Thymus (tissue), 11 donors: ENCODE measurements around the gene USP15. TPM values are rescaled to one million over a fixed set of nuclear protein-coding genes. Genes with fewer than 3 reads are reported as not detected.
"Not testable (repeated sequence)": the region's sequence is repeated elsewhere in the genome, so short reads cannot be mapped to it uniquely, and the experiment has no call there.

Experiments
- DNase-seq, 9 donors: peaks; one replicate each; pipeline ENCODE4 v3.0.0-alpha.2; 2013; ENCODE audit warnings: low spot score in 9 of 9, low read depth in 6 of 9, missing footprints in 1 of 9
- H3K27ac ChIP-seq, 2 donors: one replicate each; pipeline ENCODE4 v1.5.1; 2013; ENCODE audit warnings: control low read depth in 1 of 2, low read depth in 1 of 2, low read length in 1 of 2, mild to moderate bottlenecking in 1 of 2, moderate library complexity in 1 of 2
- H3K27me3 ChIP-seq, 2 donors: one replicate each; pipeline ENCODE4 v1.5.1; 2013; ENCODE audit warnings: low read length in 1 of 2; ENCODE audit not compliant: control insufficient read depth in 2 of 2, insufficient read depth in 1 of 2
- H3K36me3 ChIP-seq, 2 donors: one replicate each; pipeline ENCODE4 v1.5.1; 2013; ENCODE audit warnings: low read length in 1 of 2, mild to moderate bottlenecking in 1 of 2, moderate library complexity in 1 of 2; ENCODE audit not compliant: control insufficient read depth in 2 of 2, insufficient read depth in 2 of 2
- H3K4me1 ChIP-seq, 2 donors: one replicate each; pipeline ENCODE4 v1.5.1; 2013; ENCODE audit warnings: low read length in 2 of 2; ENCODE audit not compliant: control insufficient read depth in 2 of 2, insufficient read depth in 2 of 2
- H3K4me3 ChIP-seq, 2 donors: one replicate each; pipeline ENCODE4 v1.5.1; 2013; ENCODE audit warnings: low read length in 2 of 2, control low read depth in 1 of 2, mild to moderate bottlenecking in 1 of 2
- H3K9me3 ChIP-seq, 2 donors: one replicate each; pipeline ENCODE4 v1.5.1; 2013; ENCODE audit warnings: low read length in 1 of 2, mild to moderate bottlenecking in 1 of 2; ENCODE audit not compliant: control insufficient read depth in 2 of 2, insufficient read depth in 1 of 2
- WGBS: extraction: QIAGEN DNeasy Blood & Tissue Kit; methylation state at CpG from one replicate; pipeline ENCODE4 v1.1.7; 2013; 5-methylcytosine and 5-hydroxymethylcytosine counted together
- polyA plus RNA-seq: library from polyadenylated mRNA; stranded (reverse); fragments of 200-250 nt; gene quantifications from one replicate; pipeline ENCODE4 v1.2.3, GENCODE V29; 2013
- total RNA-seq: library from RNA; stranded (reverse); fragments of 120-200 nt; gene quantifications from one replicate; pipeline ENCODE4 v1.2.4, GENCODE V29; 2013
- donor health status: healthy.

USP15 gene
- total and polyA plus RNA-seq, 2 donors = 108 to 201 TPM

DNA sequence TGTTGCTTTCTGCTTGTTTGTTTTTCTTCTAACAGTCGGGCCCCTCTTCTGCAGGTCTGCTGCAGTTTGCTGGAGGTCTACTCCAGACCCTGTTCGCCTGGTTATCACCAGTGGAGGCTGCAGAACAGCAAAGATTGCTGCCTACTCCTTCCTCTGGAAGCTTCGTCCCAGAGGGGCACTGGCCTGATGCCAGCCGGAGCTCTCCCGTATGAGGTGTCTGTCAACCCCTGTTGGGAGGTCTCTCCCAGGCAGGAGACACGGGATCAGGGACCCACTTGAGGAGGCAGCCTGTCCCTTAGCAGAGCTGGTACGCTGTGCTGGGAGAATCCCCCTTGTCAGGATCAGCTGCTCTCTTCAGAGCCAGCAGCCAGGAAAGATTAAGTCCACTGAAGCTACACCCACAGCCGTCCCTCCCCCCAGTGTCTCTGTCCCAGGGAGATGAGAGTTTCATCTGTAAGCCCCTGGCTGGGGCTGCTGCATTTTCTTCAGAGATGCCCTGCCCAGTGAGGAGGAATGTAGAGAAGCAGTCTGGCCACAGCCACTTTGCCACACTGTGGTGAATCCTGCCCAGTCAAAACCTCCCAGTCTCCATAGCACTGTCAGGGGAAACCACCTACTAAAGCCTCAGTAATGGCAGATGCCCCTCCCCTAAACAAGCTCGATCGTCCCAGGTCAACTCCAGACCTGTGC lies 82.6 kb downstream of the USP15 start:
- H3K36me3 ChIP-seq = peaks cover 27 to 46% of the 10 kb centered on the region in 2 donors
- WGBS = 97% methylated on average over 10 of the region's 10 CpGs
- not testable (repeated sequence) for H3K4me3 ChIP-seq, H3K4me1 ChIP-seq, H3K27ac ChIP-seq, DNase-seq, H3K9me3 ChIP-seq, H3K27me3 ChIP-seq

DNA sequence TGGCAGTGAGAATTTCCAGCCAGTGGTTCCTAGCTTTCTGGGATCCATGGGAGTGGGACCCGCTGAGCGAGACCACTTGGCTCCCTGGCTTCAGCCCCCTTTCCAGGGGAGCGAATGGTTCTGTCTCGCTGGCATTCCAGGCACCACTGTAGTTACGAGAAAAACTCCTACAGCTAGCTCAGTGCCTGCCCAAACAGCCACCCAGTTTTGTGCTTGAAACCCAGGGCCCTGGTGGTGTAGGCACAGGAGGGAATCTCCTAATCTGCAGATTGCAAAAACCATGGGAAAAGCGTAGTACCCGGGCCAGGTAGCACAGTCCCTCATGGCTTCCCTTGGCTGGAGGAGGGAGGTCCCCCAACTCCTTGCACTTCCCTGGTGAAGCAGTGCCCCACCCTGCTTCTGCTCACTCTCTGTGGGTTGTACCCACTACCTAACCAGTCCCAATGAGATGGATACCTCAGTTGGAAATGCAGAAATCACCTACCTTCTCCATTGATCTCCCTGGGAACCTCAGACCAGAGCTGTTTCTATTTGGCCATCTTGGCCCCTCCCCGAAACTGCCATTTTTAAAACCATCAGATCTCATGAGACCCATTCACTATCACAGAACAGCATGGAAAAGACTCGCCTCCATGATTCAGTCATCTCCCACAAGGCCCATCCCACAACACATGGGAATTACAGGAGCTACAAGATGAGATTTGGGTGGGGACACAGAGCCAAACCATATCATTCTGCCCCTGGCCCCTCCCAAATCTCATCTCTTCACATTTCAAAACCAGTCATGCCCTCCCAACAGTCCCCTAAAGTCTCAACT lies 83.3 kb downstream of the USP15 start:
- DNase-seq, H3K9me3 ChIP-seq, H3K27me3 ChIP-seq, H3K4me3 ChIP-seq, H3K27ac ChIP-seq, H3K4me1 ChIP-seq: not testable (repeated sequence)
- peaks cover 27 to 46% of the 10 kb centered on the region in 2 donors for H3K36me3 ChIP-seq
- 99% methylated on average over 9 of the region's 9 CpGs for WGBS

DNA sequence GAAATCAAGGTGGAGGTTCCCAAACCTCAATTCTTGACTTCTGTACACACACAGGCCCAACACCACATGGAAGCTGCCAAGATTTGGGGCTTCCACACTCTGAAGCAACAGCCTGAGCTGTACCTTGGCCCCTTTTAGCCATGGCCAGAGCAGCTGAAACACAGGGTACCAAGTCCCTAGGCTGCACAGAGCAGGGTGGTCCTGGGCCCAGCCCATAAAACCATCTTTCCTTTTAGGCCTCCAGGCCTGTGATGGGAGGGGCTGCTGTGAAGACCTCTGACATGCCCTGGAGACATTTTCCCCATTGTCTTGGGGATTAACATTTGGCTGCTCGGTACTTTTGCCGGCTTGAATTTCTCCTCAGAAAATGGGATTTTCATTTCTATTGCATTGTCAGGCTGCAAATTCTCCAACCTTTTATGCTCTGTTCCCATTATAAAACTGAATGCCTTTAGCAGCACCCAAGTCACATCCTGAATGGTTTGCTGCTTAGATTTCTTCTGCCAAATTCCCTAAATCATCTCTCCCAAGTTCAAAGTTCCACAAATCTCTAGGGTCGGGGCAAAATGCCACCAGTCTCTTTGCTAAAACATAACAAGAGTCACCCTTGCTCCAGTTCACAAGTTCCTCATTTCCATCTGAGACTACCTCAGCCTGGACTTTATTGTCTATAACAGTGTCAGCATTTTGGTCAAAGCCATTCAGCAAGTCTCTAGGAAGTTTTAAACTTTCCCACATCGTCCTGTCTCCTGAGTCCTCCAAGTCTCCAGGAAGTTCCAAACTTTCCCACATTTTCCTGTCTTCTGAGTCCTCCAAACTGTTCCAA lies 84.7 kb downstream of the USP15 start:
- H3K4me3 ChIP-seq, DNase-seq, H3K9me3 ChIP-seq, H3K27me3 ChIP-seq, H3K27ac ChIP-seq, H3K4me1 ChIP-seq: not testable (repeated sequence)
- peaks cover 27 to 46% of the 10 kb centered on the region in 2 donors for H3K36me3 ChIP-seq
- WGBS = 98% methylated on average over 4 of the region's 4 CpGs

DNA sequence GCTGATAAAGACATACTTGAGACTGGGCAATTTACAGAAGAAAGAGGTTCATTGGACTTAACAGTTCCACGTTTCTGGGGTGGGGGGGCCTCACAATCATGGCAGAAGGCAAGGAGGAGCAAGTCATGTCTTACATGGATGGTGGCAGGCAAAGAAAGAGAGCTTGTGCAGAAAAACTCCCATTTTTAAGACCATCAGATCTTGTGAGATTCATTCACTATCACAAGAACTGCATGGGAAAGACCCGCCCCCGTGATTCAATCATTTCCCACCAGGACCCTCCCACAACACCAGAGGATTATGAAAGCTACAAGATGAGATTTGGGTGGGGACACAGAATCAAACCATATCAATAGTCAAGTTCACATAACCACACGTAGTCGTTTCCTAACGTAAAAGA lies 85.5 kb downstream of the USP15 start:
- DNase-seq = no peak
- Histone ChIP-seq H3K9me3 (peaks cover 2 to 3% of the 10 kb centered on the region in 2 donors), H3K4me3 (no peak overlapping the region), H3K4me1 (no peaks in the 10 kb centered on the region), H3K36me3 (peaks cover 29 to 49% of the 10 kb centered on the region in 2 donors), H3K27ac (no peak overlapping the region), H3K27me3 (no peaks in the 10 kb centered on the region)
- WGBS = 97% methylated on average over 6 of the region's 6 CpGs

DNA sequence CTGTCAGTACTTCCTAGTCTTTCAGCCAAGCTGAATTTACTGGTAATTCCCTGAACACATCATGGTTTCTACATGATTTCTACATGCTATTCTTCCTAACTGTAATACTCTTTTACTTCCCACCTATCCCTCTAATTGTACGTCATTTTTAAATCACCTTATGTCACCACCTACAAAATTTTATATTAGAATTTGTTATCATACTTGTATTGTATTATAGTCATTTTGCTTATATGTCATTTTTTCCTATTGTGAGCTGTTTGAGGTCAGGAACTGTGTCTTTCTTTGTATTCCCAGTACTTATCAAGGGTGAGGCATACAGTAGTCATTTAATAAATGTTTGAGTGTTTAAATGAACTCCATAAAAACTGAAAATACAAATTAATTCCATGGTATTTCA lies 86.6 kb downstream of the USP15 start:
- DNase-seq = no peak
- Histone ChIP-seq H3K36me3 (peaks cover 30 to 42% of the 10 kb centered on the region in 2 donors), H3K4me1 (no peaks in the 10 kb centered on the region), H3K4me3 (no peak overlapping the region), H3K27ac (no peak overlapping the region), H3K9me3 (peaks cover 2 to 3% of the 10 kb centered on the region in 2 donors), H3K27me3 (no peaks in the 10 kb centered on the region)
- 99% methylated on average over 1 of the region's 1 CpG for WGBS

DNA sequence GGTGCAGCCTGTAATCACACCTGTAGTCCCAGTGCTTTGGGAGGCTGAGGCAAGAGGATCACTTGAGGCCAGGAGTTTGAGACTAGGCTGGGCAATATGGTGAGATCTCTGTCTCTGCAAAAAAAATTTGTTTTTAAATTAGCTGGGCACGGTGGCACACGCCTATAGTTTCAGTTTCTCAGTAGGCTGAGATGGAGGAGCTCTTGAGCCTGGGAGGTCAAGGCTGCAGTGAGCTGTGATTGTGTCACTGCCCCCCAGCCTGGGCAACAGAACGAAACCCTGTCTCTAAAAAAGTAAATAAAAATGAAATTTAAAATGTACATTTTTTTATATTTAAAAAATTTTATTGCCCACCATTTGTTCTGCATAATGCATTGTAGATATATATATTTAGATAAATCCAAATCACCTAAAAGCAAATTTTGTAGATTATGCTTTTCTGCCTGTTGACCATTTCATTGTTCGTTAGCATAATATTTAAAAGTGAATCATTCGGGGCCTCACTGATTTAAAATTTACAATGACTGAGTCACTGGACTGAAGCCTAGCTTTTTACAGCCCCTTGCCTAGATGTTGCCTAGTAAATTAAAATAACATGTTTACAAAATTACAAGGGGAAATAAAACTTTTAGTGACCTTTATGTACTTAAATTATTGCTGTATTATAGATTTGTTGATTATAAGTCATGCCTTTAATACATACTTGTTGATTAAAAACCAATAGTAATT lies 87.9 kb downstream of the USP15 start:
- DNase-seq = no peak
- Histone ChIP-seq H3K4me3 (no peak overlapping the region), H3K4me1 (no peaks in the 10 kb centered on the region), H3K36me3 (peaks cover 23 to 30% of the 10 kb centered on the region in 2 donors), H3K27ac (no peak overlapping the region), H3K9me3 (peaks cover 0 to 2% of the 10 kb centered on the region in 2 donors), H3K27me3 (no peaks in the 10 kb centered on the region)
- 97% methylated on average over 5 of the region's 5 CpGs for WGBS

DNA sequence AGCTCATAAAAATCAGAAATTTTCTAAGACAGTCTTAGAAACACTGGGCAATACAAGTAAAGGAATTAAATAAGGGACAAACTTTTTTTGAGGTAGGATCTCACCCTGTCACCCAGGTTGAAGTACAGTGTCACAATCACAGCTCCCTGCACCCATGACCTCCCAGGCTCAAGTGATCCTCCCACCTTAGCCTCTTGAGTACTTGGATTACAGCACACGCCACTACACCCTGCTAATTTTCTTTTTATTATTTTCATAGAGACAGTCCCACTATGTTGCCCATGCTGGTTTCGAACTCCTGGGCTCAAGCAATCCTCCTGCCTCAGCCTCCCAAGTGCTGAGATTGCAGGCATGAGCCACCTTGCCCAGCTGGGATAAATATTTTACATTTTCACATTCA lies 90.3 kb downstream of the USP15 start:
- whole genome bisulfite sequencing = 77% methylated on average over 2 of the region's 2 CpGs
- Histone ChIP-seq H3K36me3 (peaks cover 4 to 14% of the 10 kb centered on the region in 2 donors), H3K27ac (no peak overlapping the region), H3K27me3 (no peaks in the 10 kb centered on the region), H3K4me1 (no peaks in the 10 kb centered on the region), H3K9me3 (no peaks in the 10 kb centered on the region), H3K4me3 (no peak overlapping the region)
- no peak for DNase-seq

DNA sequence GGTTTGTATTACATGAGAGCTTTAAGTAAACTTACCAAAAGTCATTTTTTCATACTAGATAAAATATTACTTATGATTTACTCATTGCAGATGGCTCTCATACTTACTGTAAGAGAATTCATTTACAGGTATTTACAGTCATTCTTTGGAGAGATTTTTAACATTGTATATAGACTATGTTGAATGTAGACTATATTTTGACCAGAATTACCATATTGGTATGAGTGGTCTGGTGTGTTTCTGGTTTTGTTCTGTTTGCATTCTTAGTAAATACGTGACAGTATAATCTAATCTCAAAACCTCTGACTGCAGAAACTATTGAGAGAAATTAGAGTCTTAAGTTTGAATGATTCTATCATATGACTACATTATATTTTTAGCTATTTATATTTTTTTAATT lies 91.1 kb downstream of the USP15 start:
- Histone ChIP-seq H3K27me3 (no peaks in the 10 kb centered on the region), H3K4me3 (no peak overlapping the region), H3K9me3 (no peaks in the 10 kb centered on the region), H3K27ac (no peak overlapping the region), H3K4me1 (no peaks in the 10 kb centered on the region), H3K36me3 (peaks cover 4 to 10% of the 10 kb centered on the region in 2 donors)
- no peak for DNase-seq
- WGBS = 97% methylated on average over 1 of the region's 1 CpG
